ENCODE results near the gene KIT. TPM values are rescaled to one million over a fixed set of nuclear protein-coding genes. Genes with fewer than 3 reads are reported as not detected.

KIT gene
- total RNA-seq, 1 donor from 2014 or later: 19.5 TPM

DNA sequence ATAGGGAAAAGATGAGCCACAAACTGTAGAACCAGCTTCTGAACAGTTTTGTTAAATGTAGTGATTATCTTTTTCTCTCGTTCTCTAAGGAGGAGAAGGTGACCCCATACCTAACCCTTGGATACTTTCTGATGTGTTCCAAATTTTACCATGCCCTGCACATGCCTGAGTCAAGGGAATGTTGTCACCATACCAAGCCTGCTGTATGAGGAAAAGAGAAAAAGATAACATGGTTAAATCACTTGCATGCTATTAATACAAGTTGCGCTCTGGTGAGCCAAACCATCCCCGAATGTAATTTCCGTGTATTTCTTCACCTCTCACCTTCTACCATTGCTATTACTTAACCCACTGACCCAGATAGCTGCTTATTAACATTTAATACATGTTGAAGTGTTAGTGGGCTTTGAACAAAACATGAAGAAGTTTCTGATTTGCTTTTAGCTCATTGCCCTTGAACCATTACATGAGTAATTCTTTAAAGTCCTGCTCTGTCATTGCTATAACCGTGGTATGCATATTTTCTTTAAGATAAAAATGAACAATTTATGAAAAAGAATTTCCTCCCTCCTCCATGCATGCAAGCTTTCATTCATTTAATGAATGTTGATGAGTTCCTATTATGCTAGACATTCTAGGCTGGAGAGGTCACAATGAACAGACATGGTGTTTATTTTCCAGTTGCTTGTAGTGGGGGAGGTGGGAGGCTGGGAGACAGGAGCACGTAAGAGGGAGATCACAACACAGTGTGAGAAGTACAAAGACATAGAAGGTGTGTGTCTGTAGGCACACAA, 13.6 kb upstream of the KIT start:
- no peak for TF ChIP-seq CTCF (conservative IDR thresholded peaks at IDR 0.05)
- Mint-ChIP-seq H3K27ac (no peak overlapping the region), H3K4me1 (ENCODE audit: unreplicated experiment) (peaks cover 14% of the 10 kb centered on the region), H3K27me3 (no peaks in the 10 kb centered on the region), H3K36me3 (no peaks in the 10 kb centered on the region), H3K4me3 (no peak overlapping the region), H3K9me3 (no peaks in the 10 kb centered on the region)
- DNase-seq (ENCODE audit: extremely low spot score, unreplicated experiment): no peak

DNA sequence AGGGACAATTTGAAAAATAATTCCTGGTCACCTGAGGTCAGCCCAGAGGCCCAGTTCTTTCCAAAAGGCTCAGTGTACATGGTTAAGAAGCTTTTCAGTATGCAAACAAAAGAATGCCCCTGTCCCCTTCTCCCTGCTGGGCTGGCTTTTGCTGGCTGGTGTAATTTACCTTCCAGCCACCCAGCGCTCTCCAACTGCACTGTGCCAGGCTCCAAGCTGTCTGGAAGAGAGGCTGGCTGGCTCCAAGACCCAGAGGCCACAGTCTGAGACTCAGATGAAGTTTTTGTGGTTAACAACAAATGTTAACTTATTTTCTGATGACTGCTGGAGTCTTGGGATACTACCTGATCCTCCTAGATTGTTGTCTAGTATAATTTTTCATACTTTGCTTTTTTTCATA, 11.9 kb upstream of the KIT start:
- Mint-ChIP-seq H3K9me3 (no peaks in the 10 kb centered on the region), H3K36me3 (no peaks in the 10 kb centered on the region)
- no peak for TF ChIP-seq CTCF (conservative IDR thresholded peaks at IDR 0.05)

DNA sequence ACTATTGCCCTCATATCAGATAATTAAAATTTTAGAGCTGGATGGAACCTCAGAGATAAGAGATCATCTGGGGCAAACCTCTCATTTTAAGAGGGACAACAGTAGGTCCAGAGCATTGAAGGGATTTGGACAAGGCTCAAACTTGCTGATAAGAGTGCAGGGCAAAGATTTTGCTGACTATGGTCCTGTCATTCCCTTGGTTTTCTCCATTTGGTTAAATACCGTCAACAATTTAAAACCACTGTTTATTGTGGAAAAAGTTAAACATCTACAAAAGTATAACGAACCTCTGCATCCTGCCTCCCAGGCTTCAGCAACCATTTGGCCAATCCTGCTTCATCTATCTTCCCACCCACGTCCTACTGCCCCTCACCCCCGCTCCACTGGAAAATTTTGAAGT, 10.7 kb upstream of the KIT start:
- no peak for TF ChIP-seq CTCF (conservative IDR thresholded peaks at IDR 0.05)
- no peak overlapping the region for H3K4me3 Mint-ChIP-seq
- no peaks in the 10 kb centered on the region for H3K36me3 Mint-ChIP-seq
- no peaks in the 10 kb centered on the region for H3K27me3 Mint-ChIP-seq
- H3K4me1 Mint-ChIP-seq (ENCODE audit: unreplicated experiment): peaks cover 14% of the 10 kb centered on the region
- no peak for DNase-seq (ENCODE audit: extremely low spot score, unreplicated experiment)
- H3K27ac Mint-ChIP-seq: no peak overlapping the region
- H3K9me3 Mint-ChIP-seq: no peaks in the 10 kb centered on the region

More for the DNA sequence above, 11.9 kb upstream of the KIT start:
- H3K4me3 Mint-ChIP-seq: no peak overlapping the region
- DNase-seq (ENCODE audit: extremely low spot score, unreplicated experiment): no peak
- H3K4me1 Mint-ChIP-seq (ENCODE audit: unreplicated experiment): peaks cover 14% of the 10 kb centered on the region
- no peak overlapping the region for H3K27ac Mint-ChIP-seq
- no peaks in the 10 kb centered on the region for H3K27me3 Mint-ChIP-seq

GRCh38 chr4:54651050-54651449, 6.7 kb upstream of the KIT start:
- no peak overlapping the region for H3K4me3 Mint-ChIP-seq
- TF ChIP-seq CTCF (conservative IDR thresholded peaks at IDR 0.05): no peak
- no peak overlapping the region for H3K27ac Mint-ChIP-seq
- no peaks in the 10 kb centered on the region for H3K36me3 Mint-ChIP-seq
- no peaks in the 10 kb centered on the region for H3K9me3 Mint-ChIP-seq
- no peak for DNase-seq (ENCODE audit: extremely low spot score, unreplicated experiment)
- H3K4me1 Mint-ChIP-seq (ENCODE audit: unreplicated experiment): peaks cover 12% of the 10 kb centered on the region
- peaks cover 26% of the 10 kb centered on the region for H3K27me3 Mint-ChIP-seq

- no peak for TF ChIP-seq CTCF (conservative IDR thresholded peaks at IDR 0.05)
- DNase-seq (ENCODE audit: extremely low spot score, unreplicated experiment): no peak
- H3K9me3 Mint-ChIP-seq: no peaks in the 10 kb centered on the region
- H3K4me1 Mint-ChIP-seq (ENCODE audit: unreplicated experiment): peaks cover 13% of the 10 kb centered on the region
- H3K36me3 Mint-ChIP-seq: no peaks in the 10 kb centered on the region
- H3K27me3 Mint-ChIP-seq: peaks cover 60% of the 10 kb centered on the region
- no peak overlapping the region for H3K27ac Mint-ChIP-seq
- no peak overlapping the region for H3K4me3 Mint-ChIP-seq
Observed at GRCh38 chr4:54654753-54655152, 3.0 kb upstream of the KIT start.

Data from type B pancreatic cell (in vitro differentiated cells).